GM12878 (cell line): Measurements from ENCODE around the gene SLC43A3. TPM values are rescaled to one million over a fixed set of nuclear protein-coding genes. Genes with fewer than 3 reads are reported as not detected.

Experiments used
- ATAC-seq: fragments of 200-7000 bp; cut with Tn5 transposase; 3 replicates; pipeline ENCODE4 v1.9.1; 2020; ENCODE audit warnings: mild to moderate bottlenecking, moderate library complexity
- BruUV-seq: library from RNA; stranded (reverse); fragments of 400-500 nt; replicated peaks from 2 replicates; lab custom pipeline; 2021; lab: Mats Ljungman, UMichigan
- CTCF ChIA-PET: fragments of 300-600 bp; sonication (Branson Sonifier 250); formaldehyde crosslinking; extraction: SDS; loops from one replicate; lab custom pipeline; 2021; ENCODE audit warnings: inconsistent platforms; lab: Yijun Ruan, JAX
- POLR2A ChIA-PET: fragments of 350-600 bp; formaldehyde crosslinking; extraction: SDS; loops from one replicate; lab custom pipeline; 2021; ENCODE audit warnings: inconsistent platforms; lab: Charles Lee
- RAD21 ChIA-PET: fragments of 300-600 bp; sonication (Branson Sonifier 250); formaldehyde crosslinking; loops from one replicate; lab custom pipeline; 2023; ENCODE audit warnings: antibody characterized with exemption; ENCODE audit not compliant: unreplicated experiment; lab: Charles Lee
- SMC1A ChIA-PET: fragments of 300-600 bp; sonication (Branson Sonifier 250); formaldehyde crosslinking; loops from one replicate; lab custom pipeline; 2023; ENCODE audit not compliant: unreplicated experiment, uncharacterized antibody; lab: Charles Lee
- DNase-seq: peaks from one replicate; pipeline ENCODE4 v3.0.0-alpha.2; 2011; ENCODE audit warnings: low read depth, low spot score
- FAIRE-seq: peaks from 3 replicates; lab custom pipeline; 2011; peaks lifted over from hg19 to GRCh38; lab: Jason Lieb, UNC
- H2AFZ ChIP-seq: 2 replicates; pipeline ENCODE4 v1.6.0; 2011; ENCODE audit warnings: low read depth, low read length, control low read depth; ENCODE audit not compliant: control insufficient read depth
- H3K27ac ChIP-seq: 2 replicates; pipeline ENCODE4 v1.5.1; 2011; ENCODE audit warnings: control low read depth; ENCODE audit not compliant: control insufficient read depth, insufficient read depth
- H3K27me3 ChIP-seq, 2 experiments: replicated peaks in 1 of 2; 2 replicates each; pipeline versions ENCODE4 v1.6.0 to v1.6.1; 2011; ENCODE audit warnings: low read length in 1 of 2; ENCODE audit not compliant: control insufficient read depth in 2 of 2, insufficient read depth in 2 of 2
- H3K36me3 ChIP-seq, 2 experiments: 2 replicates each; pipeline ENCODE4 v1.5.1; 2011; ENCODE audit warnings: low read length in 1 of 2; ENCODE audit not compliant: control insufficient read depth in 2 of 2, insufficient read depth in 2 of 2
- H3K4me1 ChIP-seq: 2 replicates; pipeline ENCODE4 v1.6.1; 2011; ENCODE audit warnings: mild to moderate bottlenecking, low read length, moderate library complexity, mixed read lengths; ENCODE audit not compliant: control insufficient read depth, insufficient read depth
- H3K4me2 ChIP-seq: 2 replicates; pipeline ENCODE4 v1.6.0; 2011; ENCODE audit warnings: control low read depth; ENCODE audit not compliant: control insufficient read depth, insufficient read depth
- H3K4me3 ChIP-seq: fragments of 200-600 bp; sonication (generic); 2 replicates; pipeline ENCODE4 v1.5.1; 2016
- H3K79me2 ChIP-seq: 2 replicates; pipeline ENCODE4 v1.6.0; 2011; ENCODE audit warnings: low read length; ENCODE audit not compliant: control insufficient read depth, insufficient read depth
- H3K9ac ChIP-seq: 2 replicates; pipeline ENCODE4 v1.8.0; 2011; ENCODE audit warnings: low read length, control low read depth, mixed read lengths; ENCODE audit not compliant: control insufficient read depth, insufficient read depth
- H3K9me3 ChIP-seq: replicated peaks from 3 replicates; pipeline ENCODE4 v1.5.1; 2011; ENCODE audit warnings: mild to moderate bottlenecking, low read length; ENCODE audit not compliant: control insufficient read depth, insufficient read depth
- H4K20me1 ChIP-seq: 2 replicates; pipeline ENCODE4 v1.6.0; 2011; ENCODE audit not compliant: control insufficient read depth, insufficient read depth
- BRCA1 ChIP-seq: IDR thresholded peaks from 2 replicates; pipeline ENCODE4 v1.6.1; 2011; ENCODE audit warnings: low read depth, low read length, improper control_type of control experiment
- CEBPZ ChIP-seq: fragments of 150-350 bp; IDR thresholded peaks from 2 replicates; pipeline ENCODE4 v1.6.1; 2016; ENCODE audit warnings: low read depth, low read length
- E2F8 ChIP-seq: fragments of 450-650 bp; IDR thresholded peaks from 2 replicates; pipeline ENCODE4 v1.6.1; 2018; ENCODE audit warnings: mild to moderate bottlenecking, low read depth, moderate library complexity; ENCODE audit not compliant: partially characterized antibody
- EZH2 ChIP-seq: IDR thresholded peaks from 2 replicates; pipeline ENCODE4 v1.6.1; 2012; ENCODE audit warnings: low read depth, mild to moderate bottlenecking, control low read depth, inconsistent platforms, low read length, borderline replicate concordance; ENCODE audit not compliant: control insufficient read depth
- IKZF1 ChIP-seq: fragments of 450-650 bp; conservative IDR thresholded peaks from 2 replicates; pipeline ENCODE4 v1.6.1; 2017; ENCODE audit warnings: antibody characterized with exemption, mild to moderate bottlenecking
- PAX5 ChIP-seq: IDR thresholded peaks from 2 replicates; pipeline ENCODE4 v1.6.1; 2011; ENCODE audit warnings: low read depth, low read length, borderline replicate concordance
- POLR2A ChIP-seq: IDR thresholded peaks from 2 replicates; pipeline ENCODE4 v1.6.1; 2011; ENCODE audit warnings: low read depth, mild to moderate bottlenecking, low read length
- RB1 ChIP-seq: fragments of 450-650 bp; formaldehyde crosslinking; IDR thresholded peaks from 2 replicates; pipeline ENCODE4 v1.6.1; 2017; ENCODE audit warnings: mild to moderate bottlenecking, borderline replicate concordance
- STAT3 ChIP-seq: IDR thresholded peaks from 2 replicates; pipeline ENCODE4 v1.6.1; 2011; ENCODE audit warnings: low read depth, low read length, improper control_type of control experiment
- TCF3 ChIP-seq: IDR thresholded peaks from 2 replicates; pipeline ENCODE4 v1.6.1; 2012; ENCODE audit warnings: low read depth, mild to moderate bottlenecking, low read length, borderline replicate concordance; ENCODE audit not compliant: insufficient read depth
- ZNF687 ChIP-seq: fragments of 450-650 bp; IDR thresholded peaks from 2 replicates; pipeline ENCODE4 v1.6.1; 2017; ENCODE audit warnings: mild to moderate bottlenecking, moderate library complexity
- WGBS: methylation state at CpG from one replicate; pipeline ENCODE4 v1.1.6; 2016; ENCODE audit warnings: low lambda C conversion rate; ENCODE audit not compliant: insufficient replicate concordance, insufficient coverage; ENCODE audit errors: missing lambda C conversion rate; 5-methylcytosine and 5-hydroxymethylcytosine counted together
- in situ Hi-C: fragments of 300-500 bp; cut with MboI; formaldehyde crosslinking; loops from 9 replicates; pipeline ENCODE4 v1.14.3; 2018; ENCODE audit warnings: mixed read lengths
- intact Hi-C: fragments of 100-400 bp; cut with micrococcal nuclease; formaldehyde crosslinking; loops from one replicate; pipeline ENCODE4 v1.14.2; 2022; ENCODE audit not compliant: unreplicated experiment
- polyA plus RNA-seq, 11 experiments: library from polyadenylated mRNA; depleted of rRNA in 4 of 11; unstranded in 6 of 11; stranded (reverse) in 5 of 11; fragments of >200 nt; fragmentation: Nextera tagmentation in 4 of 11; fragmentation: Illumina TruSeq in 1 of 11; extraction: Ambion mirVana in 4 of 11; extraction: Trizol in 1 of 11; gene quantifications; 1 replicate in 1 of 11; 2 replicates in 10 of 11; pipeline versions ENCODE4 v1.2.1 to v1.2.3, GENCODE V29; 2011 to 2016; ENCODE audit warnings: inconsistent platforms in 2 of 11, missing spikeins in 2 of 11, low read depth in 1 of 11
- total RNA-seq, 4 experiments: library from RNA; depleted of rRNA in 3 of 4; stranded (reverse); fragments of >200 nt in 3 of 4; fragmentation: Illumina TruSeq in 1 of 4; extraction: Trizol in 1 of 4; gene quantifications; 2 replicates each; pipeline versions ENCODE4 v1.2.1 to v1.2.3, GENCODE V29; 2013 to 2021

The SLC43A3 gene
- total and polyA plus RNA-seq, 10 of the 15 experiments (the other 5 are each of a cell fraction or from before 2014, with no cell fraction given), result 37.5 to 237 (median 132) TPM

- in situ Hi-C loops, result no loop called here
- WGBS, result 66% methylated on average over 5 of the region's 5 CpGs
Observed at GRCh38 chr11:57386178-57386940, 40.6 kb downstream of the SLC43A3 start.

More at GRCh38 chr11:57386178-57386940, 40.6 kb downstream of the SLC43A3 start:
- Histone ChIP-seq H3K27me3 (no peaks in the 10 kb centered on the region), H3K9ac (no peak overlapping the region), H3K4me3 (no peak overlapping the region), H3K9me3 (no peaks in the 10 kb centered on the region), H3K36me3 (no peaks in the 10 kb centered on the region), H3K4me1 (no peaks in the 10 kb centered on the region), H3K27ac (no peak overlapping the region), H4K20me1 (no peaks in the 10 kb centered on the region), H2AFZ (no peak overlapping the region), H3K79me2 (no peaks in the 10 kb centered on the region), H3K4me2 (no peak overlapping the region)
- intact Hi-C loops, result no loop called here
- DNase-seq, result no peak
- SMC1A ChIA-PET, result no interaction called here
- no TSS peak for BruUV-seq
- ATAC-seq, result no peak
- RAD21 ChIA-PET, result no interaction called here
- POLR2A ChIA-PET, result no interaction called here
- no peak for TF ChIP-seq CEBPZ
- no peak for TF ChIP-seq STAT3
- no peak for TF ChIP-seq EZH2
- no peak for TF ChIP-seq ZNF687
- TF ChIP-seq E2F8, result no peak
- no peak for TF ChIP-seq BRCA1
- no peak for TF ChIP-seq POLR2A
- TF ChIP-seq TCF3, result no peak
- TF ChIP-seq IKZF1, result no peak
- TF ChIP-seq PAX5, result no peak
- TF ChIP-seq RB1, result no peak
- FAIRE-seq, result no peak
- CTCF ChIA-PET, result no interaction called here
